CD4-positive, alpha-beta T cell treated with Interleukin-6 at 100 ng/mL for 8 hours (primary cell): ENCODE data around the gene VANGL1.

Source experiments
- DNase-seq: peaks from one replicate; pipeline ENCODE4 v3.0.0-alpha.2; 2020; ENCODE audit warnings: mixed read lengths, low spot score

The VANGL1 gene

DNA sequence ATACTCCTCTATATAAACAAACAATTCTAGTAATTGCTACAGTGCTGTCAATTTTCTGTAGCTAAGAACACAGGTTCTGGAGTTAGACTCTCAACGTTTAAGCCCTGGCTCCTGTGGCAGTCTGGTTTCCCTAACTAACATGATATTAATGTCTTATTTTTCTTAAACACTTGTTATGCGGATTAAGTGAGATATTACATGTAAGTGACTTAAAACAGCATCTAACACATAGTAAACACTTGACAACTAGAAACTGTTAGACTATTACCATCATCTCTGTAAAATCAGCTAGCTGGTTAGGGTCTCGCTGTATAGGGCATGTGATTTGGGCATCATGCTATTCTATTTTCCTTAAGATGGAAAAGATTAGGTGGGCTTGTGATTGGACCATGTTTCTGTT is 2.3 kb downstream of the VANGL1 start:
- DNase-seq, result no peak

- DNase-seq, result no peak
Measured at GRCh38 chr1:115647047-115647446, 5.3 kb downstream of the VANGL1 start.

- no peak for DNase-seq
Measured at GRCh38 chr1:115647507-115647906, 5.7 kb downstream of the VANGL1 start.

DNA sequence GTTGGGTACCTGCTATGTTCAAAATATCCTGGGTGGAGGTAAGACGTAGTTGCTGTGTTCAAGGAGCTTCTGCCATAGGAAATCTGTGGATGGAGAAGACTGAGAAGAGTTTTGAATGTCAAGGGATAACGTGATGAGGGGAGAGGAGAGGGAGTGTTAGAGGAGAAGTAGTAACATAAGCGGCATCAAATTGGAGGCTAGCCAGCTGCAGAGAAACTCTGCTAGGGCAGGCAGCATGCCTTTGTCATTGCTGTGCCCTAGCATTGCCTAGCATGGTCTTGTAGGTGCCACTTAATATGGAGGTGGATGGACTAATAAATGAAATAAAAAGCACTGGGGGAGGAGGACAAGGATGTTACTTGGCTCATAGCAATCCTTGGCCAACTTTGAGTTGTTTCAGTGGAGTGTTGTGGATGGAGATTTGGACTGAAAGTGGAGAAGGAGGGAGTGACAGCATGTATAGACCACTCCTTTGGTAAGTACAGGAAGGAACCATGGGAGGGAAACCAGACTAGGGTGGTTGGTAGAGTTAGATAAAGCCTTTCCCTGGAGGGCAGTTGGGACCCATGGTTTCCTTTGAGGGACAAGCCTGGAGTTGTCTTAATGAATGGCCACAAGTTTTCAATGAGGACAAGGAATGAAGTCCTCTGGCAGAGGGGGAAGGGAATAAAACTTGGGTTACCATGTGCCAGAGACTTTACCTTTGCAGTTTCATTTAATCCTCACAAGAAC is 6.3 kb downstream of the VANGL1 start:
- DNase-seq, result no peak

DNA sequence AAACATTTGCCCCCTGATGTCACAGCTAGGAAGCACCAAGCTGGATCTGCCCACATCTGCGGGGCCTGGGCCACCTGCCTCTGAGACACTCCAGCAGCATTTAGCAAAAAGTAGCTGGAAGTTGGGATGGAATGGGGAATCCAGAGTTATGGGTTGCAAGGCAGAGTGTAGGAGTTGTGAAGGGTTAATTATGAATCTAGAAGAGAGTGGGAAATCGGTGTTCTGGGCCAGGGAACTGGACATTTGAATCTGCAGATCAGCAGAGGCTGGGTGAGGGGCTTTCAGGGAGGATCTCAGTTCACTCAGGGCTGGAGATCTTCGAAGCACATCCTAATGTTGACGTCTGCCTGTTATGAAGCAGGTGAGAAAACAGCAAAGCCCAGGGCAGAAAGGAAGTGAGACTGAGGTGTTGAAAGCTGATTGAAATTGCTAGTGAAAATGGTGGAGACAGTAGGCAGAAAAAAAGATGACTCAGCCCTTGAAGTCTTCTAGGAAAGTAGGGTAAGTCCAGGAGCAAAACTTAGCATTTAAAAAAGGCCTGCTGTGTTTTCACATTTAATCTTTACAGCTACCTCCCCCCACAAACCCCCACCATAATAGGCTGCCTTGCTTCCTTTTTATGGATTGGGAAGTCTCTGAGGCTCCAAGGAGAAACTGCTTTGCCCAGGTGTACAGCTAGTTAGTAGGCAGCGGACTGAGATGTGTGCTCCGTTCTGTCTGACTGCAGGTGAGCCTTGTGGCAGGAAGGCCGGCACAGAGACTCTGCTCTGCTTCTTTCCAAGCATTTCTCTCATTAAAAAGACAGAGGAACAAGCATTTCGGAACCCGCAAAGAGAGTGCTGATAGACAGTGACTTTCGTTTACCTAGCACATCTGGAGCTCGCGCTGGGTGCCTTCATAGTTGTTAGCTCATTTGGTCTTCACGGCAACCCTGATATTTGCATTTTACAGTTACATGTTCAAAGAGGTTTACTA is 7.2 kb downstream of the VANGL1 start:
- no peak for DNase-seq

DNA sequence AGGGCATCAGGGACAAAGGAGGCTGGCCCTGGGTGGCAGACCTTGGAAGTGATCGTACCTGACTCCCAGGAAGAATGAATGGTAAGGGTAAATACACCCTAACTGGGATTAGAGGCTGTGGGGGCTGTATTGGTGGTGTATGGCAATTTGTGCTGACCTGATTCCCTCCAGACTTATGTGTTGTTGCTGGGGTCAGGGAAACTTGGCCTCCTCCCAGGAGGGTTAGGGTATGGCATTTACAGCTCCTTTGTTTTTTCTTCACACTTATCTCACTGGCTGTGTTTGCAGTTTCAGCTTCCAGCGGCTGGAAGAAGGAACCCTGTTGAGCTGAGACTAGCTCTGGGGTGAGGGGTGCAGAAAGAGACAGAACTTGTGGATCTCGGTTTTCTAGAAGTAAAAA is 8.2 kb downstream of the VANGL1 start:
- no peak for DNase-seq

- no peak for DNase-seq
Measured at GRCh38 chr1:115650961-115651360, 9.2 kb downstream of the VANGL1 start.

GRCh38 chr1:115651391-115651790 is 9.6 kb downstream of the VANGL1 start:
- DNase-seq, result no peak

- DNase-seq, result no peak
Measured at GRCh38 chr1:115652236-115652788, 10.5 kb downstream of the VANGL1 start.

- no peak for DNase-seq
Measured at GRCh38 chr1:115654125-115654524, 12.4 kb downstream of the VANGL1 start.

DNA sequence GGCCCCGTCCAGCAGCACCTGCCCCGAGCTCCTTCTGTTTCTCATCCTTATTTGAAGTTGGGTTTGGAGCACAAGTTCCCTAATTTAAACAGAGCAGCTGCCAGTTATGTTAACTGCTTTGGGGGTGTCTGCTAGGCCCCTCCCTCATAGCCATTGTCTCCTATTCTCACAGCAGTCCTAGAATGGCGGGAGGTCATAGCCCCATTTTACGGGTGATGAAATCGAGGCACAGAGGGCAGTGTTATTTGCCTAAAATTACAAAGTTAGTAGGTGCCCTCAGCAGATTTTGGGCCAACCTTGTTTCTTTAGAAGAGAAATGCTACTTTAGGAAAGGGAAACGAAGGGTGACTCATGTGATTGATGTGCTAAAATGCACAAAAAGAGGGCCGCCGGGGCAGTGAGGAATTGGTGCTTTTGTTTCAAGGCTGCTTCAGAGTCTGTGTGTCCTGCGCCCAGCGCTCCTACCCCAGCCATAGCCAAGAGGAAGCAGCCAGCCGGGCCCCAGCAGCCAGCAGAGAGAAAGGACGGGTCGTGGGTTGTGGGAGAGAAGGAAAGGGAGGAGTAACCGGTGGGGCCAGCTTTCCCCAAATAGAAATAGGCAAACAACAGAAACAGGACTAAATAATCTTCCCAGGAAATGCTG is 13.0 kb downstream of the VANGL1 start:
- DNase-seq, result no peak

GRCh38 chr1:115655306-115655663 is 13.5 kb downstream of the VANGL1 start:
- DNase-seq, result no peak

DNA sequence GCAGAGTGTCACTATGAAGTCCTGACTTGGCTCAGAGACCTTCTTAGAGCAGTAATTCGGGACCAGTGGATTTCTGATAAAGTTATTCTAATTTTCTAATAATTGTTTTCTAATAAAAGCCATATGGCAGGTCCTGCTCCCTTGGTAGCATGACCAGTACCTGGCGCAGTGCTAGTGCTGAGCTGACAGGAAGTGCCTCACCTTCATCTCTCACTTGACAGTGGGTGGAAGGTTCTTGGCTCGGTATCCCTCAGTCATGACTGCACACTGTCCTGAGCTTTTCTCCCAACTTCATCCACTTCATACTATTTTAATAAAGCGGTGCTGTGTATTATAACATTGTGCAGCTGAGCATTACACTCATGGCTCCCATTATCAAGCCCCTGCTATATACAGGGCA is 14.1 kb downstream of the VANGL1 start:
- no peak for DNase-seq

DNA sequence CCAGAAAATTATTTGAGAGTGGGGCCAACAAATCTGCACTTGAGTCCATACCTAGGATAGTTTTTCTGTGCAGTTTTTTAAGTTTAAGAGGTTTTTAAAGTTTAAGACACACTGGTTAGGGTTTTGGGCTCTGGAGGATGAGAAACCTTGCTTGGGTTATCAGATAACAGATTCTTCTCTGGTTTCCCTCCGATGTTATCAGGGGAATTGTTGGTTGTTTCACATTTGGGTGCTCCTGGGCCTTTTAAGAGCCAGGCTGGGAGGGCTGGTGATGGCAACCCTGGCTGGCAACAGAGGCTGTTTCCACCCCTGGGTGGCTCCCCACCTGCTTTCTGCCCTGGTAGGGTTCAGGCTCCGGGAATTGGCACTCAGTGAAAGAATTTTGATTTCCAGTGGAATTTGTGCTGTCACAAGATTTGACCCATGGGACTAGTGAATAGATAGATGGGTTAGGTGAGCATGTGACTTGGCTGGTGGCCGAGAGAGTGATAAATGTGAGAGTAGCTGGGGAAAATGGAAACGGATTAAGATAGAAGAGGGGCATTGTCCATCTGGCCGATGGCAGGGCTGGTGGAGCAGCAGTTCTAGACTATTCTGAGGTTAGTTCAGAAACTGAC is 14.8 kb downstream of the VANGL1 start:
- no peak for DNase-seq

DNA sequence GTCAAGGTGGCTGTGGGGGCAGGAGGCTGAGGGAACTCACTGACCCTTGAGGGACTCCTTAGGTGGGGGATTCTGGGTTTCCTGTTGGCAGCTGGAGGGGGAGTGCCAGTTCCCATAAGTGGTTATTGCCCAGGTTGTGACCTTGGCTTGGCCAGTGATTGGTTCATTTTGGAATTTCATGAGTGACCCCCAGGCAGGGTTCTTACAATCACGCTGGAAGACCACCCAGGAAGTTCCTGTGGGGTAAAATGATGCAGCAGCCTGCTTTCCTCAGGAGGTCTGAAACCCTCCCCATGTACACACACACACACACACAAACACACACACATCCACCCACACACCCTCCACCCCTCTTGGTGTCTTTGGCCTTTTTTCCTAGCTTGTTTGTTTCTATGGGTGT is 16.9 kb downstream of the VANGL1 start:
- no peak for DNase-seq

DNA sequence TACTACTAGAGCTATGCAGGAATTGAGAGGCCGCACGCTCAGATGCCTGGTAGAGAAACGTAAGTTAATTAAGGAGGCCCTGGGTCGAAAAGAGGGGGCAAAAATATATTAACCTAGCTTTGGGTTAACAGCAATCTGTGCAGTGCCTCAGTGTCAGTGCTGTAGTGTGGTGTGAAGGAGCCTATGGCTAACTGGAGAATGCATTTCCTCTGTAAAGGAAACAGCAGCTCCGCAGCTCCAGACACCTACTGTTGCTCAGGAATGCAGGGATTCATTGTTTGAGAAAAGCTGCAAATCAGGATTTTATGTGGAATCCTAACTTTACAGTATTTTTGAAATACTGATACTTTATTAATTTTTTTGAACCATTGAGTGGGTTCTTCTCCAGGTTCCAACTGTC is 18.4 kb downstream of the VANGL1 start:
- DNase-seq, result no peak

DNA sequence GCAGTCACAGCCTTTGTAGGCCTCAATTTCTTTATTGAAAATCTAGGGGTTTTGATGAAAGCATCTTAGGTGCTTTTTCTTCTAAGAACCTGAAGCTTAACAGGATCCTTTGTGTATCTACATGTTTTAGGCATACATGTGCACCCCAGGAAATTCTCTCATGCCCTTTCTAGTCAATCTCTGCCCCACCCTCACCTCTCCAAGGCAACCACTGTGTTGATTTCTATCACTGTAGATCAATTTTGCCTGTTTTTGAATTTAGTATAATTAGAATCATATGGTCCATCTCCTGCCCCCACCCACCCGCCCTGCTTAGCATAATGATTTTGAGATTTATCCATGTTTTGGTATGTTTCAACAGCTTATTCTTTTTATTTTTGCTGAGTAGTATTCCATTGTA is 19.4 kb downstream of the VANGL1 start:
- DNase-seq, result no peak

- DNase-seq, result no peak
Measured at GRCh38 chr1:115665319-115666096, 23.7 kb downstream of the VANGL1 start.

- no peak for DNase-seq
Measured at GRCh38 chr1:115666206-115666605, 24.4 kb downstream of the VANGL1 start.

GRCh38 chr1:115666702-115667101 is 24.9 kb downstream of the VANGL1 start:
- DNase-seq, result no peak

DNA sequence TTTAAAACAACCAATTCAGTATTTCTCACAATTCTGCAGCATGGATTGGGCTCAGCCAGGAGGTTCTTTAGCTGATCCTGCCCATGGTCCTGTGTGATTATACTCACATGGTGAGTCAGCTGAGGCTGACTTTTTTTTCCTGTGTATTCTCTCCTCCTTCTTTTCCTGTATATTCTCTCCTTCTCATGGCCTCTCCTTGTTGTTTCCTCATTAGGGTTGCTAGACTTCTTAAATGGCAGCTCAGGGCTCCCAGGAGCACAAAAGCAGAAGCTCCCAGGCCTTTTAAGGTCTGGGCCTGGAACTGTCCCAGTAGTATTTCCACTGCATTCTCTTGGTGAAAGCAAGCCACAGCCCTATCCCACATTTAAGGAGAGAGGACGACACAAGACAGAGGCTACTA is 26.8 kb downstream of the VANGL1 start:
- no peak for DNase-seq
